Mesendoderm (in vitro differentiated cells): Measurements from ENCODE around the gene MYO5C.

Experiments
- DNase-seq: peaks from one replicate; pipeline ENCODE4 v3.0.0; 2013
- H2AK5ac ChIP-seq: 2 replicates; pipeline ENCODE4 v1.6.1; 2013; ENCODE audit warnings: low read length, inconsistent platforms
- H2BK120ac ChIP-seq: 2 replicates; pipeline ENCODE4 v1.6.1; 2013; ENCODE audit warnings: low read depth, mild to moderate bottlenecking, low read length, moderate library complexity, mixed read lengths
- H2BK15ac ChIP-seq: replicated peaks from 2 replicates; pipeline ENCODE4 v1.6.1; 2013; ENCODE audit warnings: low read depth, mild to moderate bottlenecking, moderate library complexity
- H2BK5ac ChIP-seq: 2 replicates; pipeline ENCODE4 v1.6.1; 2013; ENCODE audit warnings: low read length, inconsistent platforms
- H3K18ac ChIP-seq: 2 replicates; pipeline ENCODE4 v1.6.1; 2013; ENCODE audit warnings: mild to moderate bottlenecking, low read length, mixed read lengths
- H3K23ac ChIP-seq: one replicate; pipeline ENCODE4 v1.6.1; 2013; ENCODE audit warnings: low read length
- H3K27ac ChIP-seq: 2 replicates; pipeline ENCODE4 v1.5.1; 2013; ENCODE audit warnings: low read depth, mild to moderate bottlenecking, inconsistent platforms, low read length, moderate library complexity
- H3K27me3 ChIP-seq: 2 replicates; pipeline ENCODE4 v1.6.1; 2013; ENCODE audit warnings: low read length, control low read depth, mild to moderate bottlenecking, inconsistent platforms; ENCODE audit not compliant: insufficient read depth, poor library complexity
- H3K36me3 ChIP-seq: 2 replicates; pipeline ENCODE4 v1.6.1; 2013; ENCODE audit warnings: low read length, inconsistent platforms; ENCODE audit not compliant: control insufficient read depth, insufficient read depth
- H3K4ac ChIP-seq: one replicate; pipeline ENCODE4 v1.6.1; 2013; ENCODE audit warnings: low read depth, mild to moderate bottlenecking, low read length, moderate library complexity
- H3K4me1 ChIP-seq: 2 replicates; pipeline ENCODE4 v1.6.1; 2013; ENCODE audit warnings: low read depth, low read length, inconsistent platforms; ENCODE audit not compliant: control insufficient read depth
- H3K4me2 ChIP-seq: 2 replicates; pipeline ENCODE4 v1.6.1; 2013; ENCODE audit warnings: low read length
- H3K4me3 ChIP-seq: 2 replicates; pipeline ENCODE4 v1.5.1; 2013; ENCODE audit warnings: mild to moderate bottlenecking, low read length
- H3K56ac ChIP-seq: one replicate; pipeline ENCODE4 v1.6.1; 2013; ENCODE audit warnings: low read length
- H3K79me1 ChIP-seq: 2 replicates; pipeline ENCODE4 v1.6.1; 2013; ENCODE audit warnings: low read length, inconsistent platforms
- H3K79me2 ChIP-seq: 2 replicates; pipeline ENCODE4 v1.6.1; 2013; ENCODE audit warnings: mild to moderate bottlenecking, low read length; ENCODE audit not compliant: control insufficient read depth, insufficient read depth
- H3K9ac ChIP-seq: 2 replicates; pipeline ENCODE4 v1.6.1; 2013; ENCODE audit warnings: low read length, inconsistent platforms
- H4K5ac ChIP-seq: one replicate; pipeline ENCODE4 v1.6.1; 2013; ENCODE audit warnings: low read length
- H4K8ac ChIP-seq: one replicate; pipeline ENCODE4 v1.6.1; 2013; ENCODE audit warnings: low read depth, mild to moderate bottlenecking, control low read depth, low read length, moderate library complexity
- WGBS: extraction: QIAGEN DNeasy Blood & Tissue Kit; methylation state at CpG from one replicate; pipeline ENCODE4 v1.1.7; 2013; ENCODE audit warnings: low lambda C conversion rate, missing lambda C conversion rate; ENCODE audit not compliant: insufficient coverage; ENCODE audit errors: extremely low coverage; 5-methylcytosine and 5-hydroxymethylcytosine counted together

MYO5C gene

GRCh38 chr15:52208306-52208946, 87.2 kb downstream of the MYO5C start:
- DNase-seq = peak; percentile 92
- Histone ChIP-seq H3K23ac (no peak overlapping the region), H2BK5ac (no peak overlapping the region), H3K27me3 (no peaks in the 10 kb centered on the region), H3K79me1 (no peaks in the 10 kb centered on the region), H3K4me2 (no peak overlapping the region), H3K4ac (no peak overlapping the region), H2BK15ac (no peak overlapping the region), H3K27ac (no peak overlapping the region), H3K4me1 (no peaks in the 10 kb centered on the region), H4K5ac (no peak overlapping the region), H3K79me2 (no peaks in the 10 kb centered on the region), H3K18ac (no peak overlapping the region), H4K8ac (no peak overlapping the region), H2AK5ac (no peak overlapping the region), H3K56ac (no peak overlapping the region), H3K4me3 (no peak overlapping the region), H3K9ac (no peak overlapping the region), H2BK120ac (no peak overlapping the region), H3K36me3 (no peaks in the 10 kb centered on the region)
- whole genome bisulfite sequencing = no CpG with 5 or more reads among the region's 2 CpGs

- no peak overlapping the region for H3K4me3 ChIP-seq
- H2BK120ac ChIP-seq = no peak overlapping the region
- H3K27ac ChIP-seq = no peak overlapping the region
- H4K8ac ChIP-seq = no peak overlapping the region
- H2BK15ac ChIP-seq = no peak overlapping the region
- no peak overlapping the region for H2AK5ac ChIP-seq
- no CpG with 5 or more reads among the region's 1 CpG for WGBS
- H3K79me1 ChIP-seq = no peaks in the 10 kb centered on the region
- no peak for DNase-seq
- no peak overlapping the region for H2BK5ac ChIP-seq
- H3K18ac ChIP-seq = no peak overlapping the region
- no peak overlapping the region for H3K4me2 ChIP-seq
- H3K36me3 ChIP-seq = no peaks in the 10 kb centered on the region
- H3K56ac ChIP-seq = no peak overlapping the region
- H3K4ac ChIP-seq = no peak overlapping the region
- H3K79me2 ChIP-seq = no peaks in the 10 kb centered on the region
- no peaks in the 10 kb centered on the region for H3K4me1 ChIP-seq
- H4K5ac ChIP-seq = no peak overlapping the region
- no peak overlapping the region for H3K23ac ChIP-seq
- H3K9ac ChIP-seq = no peak overlapping the region
- H3K27me3 ChIP-seq = no peaks in the 10 kb centered on the region
These were observed 88.4 kb downstream of the MYO5C start for GRCh38 chr15:52207191-52207590.

- H3K27ac ChIP-seq = no peak overlapping the region
These were observed 89.2 kb downstream of the MYO5C start for GRCh38 chr15:52206446-52206845.

GRCh38 chr15:52204657-52205056, 90.9 kb downstream of the MYO5C start:
- Histone ChIP-seq H3K4me3 (no peak overlapping the region), H3K4ac (no peak overlapping the region), H3K4me1 (no peaks in the 10 kb centered on the region), H3K23ac (no peak overlapping the region), H3K27me3 (no peaks in the 10 kb centered on the region), H3K79me1 (no peaks in the 10 kb centered on the region), H4K8ac (no peak overlapping the region), H3K18ac (no peak overlapping the region), H3K27ac (no peak overlapping the region), H2BK5ac (no peak overlapping the region), H2BK120ac (no peak overlapping the region), H2AK5ac (no peak overlapping the region), H3K36me3 (no peaks in the 10 kb centered on the region), H3K79me2 (no peaks in the 10 kb centered on the region), H3K56ac (no peak overlapping the region), H2BK15ac (no peak overlapping the region), H3K4me2 (no peak overlapping the region), H4K5ac (no peak overlapping the region), H3K9ac (no peak overlapping the region)
- DNase-seq = no peak
- no CpG with 5 or more reads among the region's 20 CpGs for WGBS

More at GRCh38 chr15:52206446-52206845, 89.2 kb downstream of the MYO5C start:
- no peaks in the 10 kb centered on the region for H3K4me1 ChIP-seq
- no peak overlapping the region for H2BK120ac ChIP-seq
- no peaks in the 10 kb centered on the region for H3K79me2 ChIP-seq
- no CpG with 5 or more reads among the region's 2 CpGs for WGBS
- H3K36me3 ChIP-seq = no peaks in the 10 kb centered on the region
- no peak overlapping the region for H3K4ac ChIP-seq
- H2BK15ac ChIP-seq = no peak overlapping the region
- no peak overlapping the region for H3K9ac ChIP-seq
- no peaks in the 10 kb centered on the region for H3K79me1 ChIP-seq
- no peak overlapping the region for H3K4me2 ChIP-seq
- H3K4me3 ChIP-seq = no peak overlapping the region
- H4K5ac ChIP-seq = no peak overlapping the region
- H4K8ac ChIP-seq = no peak overlapping the region
- H3K56ac ChIP-seq = no peak overlapping the region
- DNase-seq = no peak
- H3K23ac ChIP-seq = no peak overlapping the region
- no peaks in the 10 kb centered on the region for H3K27me3 ChIP-seq
- no peak overlapping the region for H2AK5ac ChIP-seq
- no peak overlapping the region for H2BK5ac ChIP-seq
- no peak overlapping the region for H3K18ac ChIP-seq

GRCh38 chr15:52200831-52201365, 94.7 kb downstream of the MYO5C start:
- no peak overlapping the region for H3K27ac ChIP-seq
- no CpG with 5 or more reads among the region's 1 CpG for WGBS
- no peak overlapping the region for H4K8ac ChIP-seq
- no peak overlapping the region for H3K9ac ChIP-seq
- H2AK5ac ChIP-seq = no peak overlapping the region
- no peak overlapping the region for H3K4me2 ChIP-seq
- H2BK15ac ChIP-seq = no peak overlapping the region
- no peak overlapping the region for H3K56ac ChIP-seq
- no peaks in the 10 kb centered on the region for H3K27me3 ChIP-seq
- no peaks in the 10 kb centered on the region for H3K4me1 ChIP-seq
- no peak overlapping the region for H3K4me3 ChIP-seq
- H4K5ac ChIP-seq = no peak overlapping the region
- H3K79me1 ChIP-seq = no peaks in the 10 kb centered on the region
- H3K23ac ChIP-seq = no peak overlapping the region
- no peak overlapping the region for H3K18ac ChIP-seq
- no peaks in the 10 kb centered on the region for H3K36me3 ChIP-seq
- no peak overlapping the region for H2BK5ac ChIP-seq
- H3K4ac ChIP-seq = no peak overlapping the region
- no peak overlapping the region for H2BK120ac ChIP-seq
- DNase-seq = no peak
- no peaks in the 10 kb centered on the region for H3K79me2 ChIP-seq

DNA sequence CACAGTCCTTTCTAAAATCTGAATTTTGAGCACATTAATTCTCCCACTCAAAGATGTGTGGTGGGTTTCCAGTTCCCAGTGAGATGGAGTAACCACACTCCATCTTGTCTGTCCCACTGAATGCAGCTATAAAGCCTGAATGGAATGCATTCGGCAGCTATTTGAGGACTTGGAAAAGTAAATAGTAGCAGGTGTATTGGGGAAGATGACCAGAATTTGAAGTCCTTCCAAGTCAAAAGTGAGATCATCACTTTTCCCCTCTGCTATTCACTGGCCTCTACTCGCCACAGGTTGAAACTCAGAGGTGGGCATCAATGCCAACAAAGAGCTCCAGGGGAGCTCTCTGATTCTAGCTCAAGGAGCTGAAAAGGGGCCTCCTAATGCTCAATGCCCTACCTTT, 96.3 kb downstream of the MYO5C start:
- no peak overlapping the region for H4K8ac ChIP-seq
- no peak overlapping the region for H3K4ac ChIP-seq
- H3K4me1 ChIP-seq = no peaks in the 10 kb centered on the region
- no peak overlapping the region for H3K56ac ChIP-seq
- no peak overlapping the region for H3K23ac ChIP-seq
- H2AK5ac ChIP-seq = no peak overlapping the region
- H3K27me3 ChIP-seq = no peaks in the 10 kb centered on the region
- no peak overlapping the region for H3K9ac ChIP-seq
- no peaks in the 10 kb centered on the region for H3K36me3 ChIP-seq
- no peaks in the 10 kb centered on the region for H3K79me2 ChIP-seq
- no peak overlapping the region for H3K4me2 ChIP-seq
- H4K5ac ChIP-seq = no peak overlapping the region
- no peak for DNase-seq
- no peak overlapping the region for H3K27ac ChIP-seq
- no peaks in the 10 kb centered on the region for H3K79me1 ChIP-seq
- no peak overlapping the region for H3K18ac ChIP-seq
- H2BK120ac ChIP-seq = no peak overlapping the region
- no peak overlapping the region for H2BK5ac ChIP-seq
- WGBS = no CpG with 5 or more reads among the region's 2 CpGs
- H3K4me3 ChIP-seq = no peak overlapping the region
- H2BK15ac ChIP-seq = no peak overlapping the region
